Activated CD8-positive, alpha-beta memory T cell treated with anti-CD3 and anti-CD28 coated beads, Interleukin-2, amount 50 U/mL, for 1 hour (primary cell): ENCODE data around the gene COL15A1.

Source experiments
- DNase-seq: peaks from one replicate; pipeline ENCODE4 v3.0.0-alpha.2; 2020; ENCODE audit errors: extremely low read depth

The COL15A1 gene

DNA sequence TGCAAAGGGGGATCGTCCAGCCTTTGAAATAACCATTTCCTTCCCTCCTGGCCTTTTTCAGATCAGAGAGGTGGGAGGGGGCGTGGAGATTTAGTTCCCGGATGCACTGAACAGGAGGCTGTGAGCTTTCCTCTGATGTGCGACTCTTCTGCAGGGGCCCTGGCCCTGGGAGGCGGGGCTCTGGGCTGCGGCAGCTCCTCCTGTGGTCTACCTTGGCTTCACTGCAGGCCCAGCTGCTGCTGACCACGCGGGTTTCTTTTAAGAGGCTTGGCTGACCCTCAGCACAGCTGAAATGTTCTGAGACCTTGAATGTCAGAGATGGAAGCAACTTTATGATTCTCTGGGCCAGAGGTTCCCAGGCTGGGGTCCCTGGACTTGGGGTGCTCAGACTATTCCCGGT lies 27.0 kb upstream of the COL15A1 start:
- DNase-seq = no peak

- DNase-seq = no peak
These were observed 25.8 kb upstream of the COL15A1 start for GRCh38 chr9:98917746-98918487.

- no peak for DNase-seq
These were observed 22.0 kb upstream of the COL15A1 start for GRCh38 chr9:98921732-98922131.

GRCh38 chr9:98922721-98923435 lies 20.8 kb upstream of the COL15A1 start:
- no peak for DNase-seq

DNA sequence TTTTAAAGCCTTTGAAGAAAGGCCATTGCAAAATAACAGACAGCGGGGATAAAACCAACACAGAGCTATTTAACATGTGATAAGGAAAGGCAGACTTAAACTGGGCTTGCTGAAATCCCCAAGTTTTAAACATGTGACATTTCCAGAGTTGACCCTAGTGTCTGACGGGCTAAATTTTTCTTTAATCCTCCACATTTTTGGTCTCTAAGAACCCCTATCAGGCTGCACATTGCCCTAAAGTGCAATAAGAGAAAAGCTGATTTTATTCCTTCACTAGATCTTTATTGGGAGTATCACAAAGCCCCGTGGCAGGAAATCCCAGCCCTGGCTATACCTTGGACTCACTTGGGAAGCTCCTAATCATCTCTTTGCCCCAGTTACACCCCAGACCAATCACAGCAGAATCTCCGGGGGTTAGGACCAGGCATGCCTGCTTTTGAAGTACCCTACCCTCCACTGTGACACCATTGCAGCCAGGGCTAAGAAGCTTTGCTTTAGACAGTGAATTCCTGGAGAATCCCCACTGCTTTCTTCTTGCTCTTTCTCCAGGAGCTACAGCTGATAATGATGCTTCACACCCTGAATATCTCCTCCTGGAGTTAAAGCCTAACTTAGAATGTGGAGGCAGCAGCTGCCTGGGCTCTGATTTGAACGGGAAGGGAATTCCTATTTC lies 20.1 kb upstream of the COL15A1 start:
- DNase-seq = no peak

DNA sequence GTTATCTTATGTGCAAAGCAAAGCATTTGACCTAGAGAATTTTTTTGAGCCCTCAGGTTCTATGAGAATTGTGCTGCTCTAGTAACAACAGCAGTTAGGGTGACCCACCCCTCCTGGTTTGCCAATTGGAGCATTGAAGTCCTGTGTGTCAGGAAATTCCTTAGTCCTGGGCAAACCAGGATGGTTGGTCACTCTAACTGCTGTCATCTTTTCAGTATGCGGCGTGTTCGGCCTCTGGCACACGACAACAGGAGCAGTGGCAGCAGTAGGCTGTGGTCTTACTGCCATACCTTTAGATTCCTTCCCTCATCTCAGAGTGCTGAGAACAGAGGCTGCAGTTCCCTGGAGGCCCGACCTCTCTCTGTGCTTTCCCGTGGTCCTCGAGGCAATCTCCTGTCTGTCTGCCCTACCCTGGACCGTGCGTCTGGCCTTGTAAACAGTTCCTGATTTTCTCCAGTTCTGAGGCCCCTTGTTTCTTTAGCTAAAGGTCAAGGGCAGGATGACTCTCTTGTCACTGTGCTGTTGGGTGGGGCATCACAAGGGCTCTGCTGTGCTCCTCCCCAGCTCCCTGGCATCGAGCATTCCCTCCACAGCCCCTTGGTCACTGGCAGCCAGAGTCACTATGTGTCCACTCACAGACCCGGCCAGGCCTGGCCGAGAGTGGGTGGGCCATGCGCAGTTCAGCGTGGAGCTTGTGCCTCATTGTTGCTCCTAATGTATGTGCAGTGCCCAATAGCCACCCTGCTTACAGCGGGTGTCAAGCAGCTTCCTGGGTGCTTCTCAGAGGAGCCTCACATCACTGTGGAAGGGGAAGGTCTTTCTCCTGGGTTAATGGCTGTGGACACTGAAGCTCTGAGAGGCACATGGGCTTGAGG lies 18.5 kb upstream of the COL15A1 start:
- DNase-seq = no peak

DNA sequence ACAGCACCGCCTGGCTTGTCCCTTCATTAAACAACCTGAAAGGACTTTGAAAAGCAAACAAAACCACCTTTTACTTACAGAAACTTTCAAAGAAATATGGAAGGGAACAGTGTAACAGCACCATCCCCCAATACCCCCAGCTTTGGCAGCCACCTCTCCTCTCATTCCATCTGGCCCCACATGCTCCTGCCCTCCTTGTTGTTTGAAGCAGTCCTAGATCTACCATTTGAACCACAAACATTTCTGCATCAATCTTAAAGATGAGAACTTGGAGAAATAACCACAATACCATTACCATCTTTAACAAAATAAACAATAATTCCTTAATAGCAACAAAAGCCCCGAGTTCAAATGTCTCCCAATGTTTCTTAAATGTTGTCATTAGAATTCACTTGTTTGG lies 17.8 kb upstream of the COL15A1 start:
- DNase-seq = no peak

DNA sequence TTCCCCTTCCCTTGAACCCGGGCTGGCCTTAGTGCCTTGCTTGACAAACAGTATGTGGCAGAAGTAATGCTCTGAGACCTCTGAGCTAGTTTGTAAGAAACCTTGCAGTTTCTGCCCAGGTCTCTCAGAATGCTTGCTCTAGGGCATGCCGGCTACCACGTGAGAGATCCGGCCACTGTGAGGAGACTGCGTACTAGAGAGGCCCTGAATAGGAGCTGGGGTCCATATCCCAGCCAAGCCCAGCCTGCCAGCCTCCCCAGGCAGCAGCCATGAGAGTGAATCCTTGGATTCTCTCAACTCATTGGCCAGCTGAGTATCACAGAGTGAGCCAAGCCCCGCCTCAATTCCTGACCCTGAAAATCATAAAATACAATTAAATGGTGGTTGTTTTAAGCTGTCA lies 16.0 kb upstream of the COL15A1 start:
- DNase-seq = no peak

DNA sequence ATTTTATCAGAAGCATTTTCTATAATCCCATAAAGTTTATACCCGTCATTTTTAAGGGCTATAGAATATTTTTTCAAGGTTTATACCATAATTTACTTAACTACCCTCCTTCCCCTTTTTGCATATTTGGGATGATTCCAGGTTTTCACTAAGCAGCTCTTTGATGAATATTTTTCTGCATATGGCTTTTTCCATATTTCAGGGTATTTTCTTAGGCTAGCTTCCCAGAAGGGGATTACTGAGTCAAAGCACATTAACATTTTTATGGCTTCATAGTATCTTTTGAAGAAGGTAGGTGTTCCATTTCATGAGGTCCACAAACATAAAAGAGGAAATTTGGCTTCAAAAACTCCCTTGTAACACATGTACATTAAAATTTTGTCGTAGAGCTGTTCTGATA lies 14.6 kb upstream of the COL15A1 start:
- DNase-seq = no peak

GRCh38 chr9:98929895-98930341 lies 13.8 kb upstream of the COL15A1 start:
- DNase-seq = no peak

DNA sequence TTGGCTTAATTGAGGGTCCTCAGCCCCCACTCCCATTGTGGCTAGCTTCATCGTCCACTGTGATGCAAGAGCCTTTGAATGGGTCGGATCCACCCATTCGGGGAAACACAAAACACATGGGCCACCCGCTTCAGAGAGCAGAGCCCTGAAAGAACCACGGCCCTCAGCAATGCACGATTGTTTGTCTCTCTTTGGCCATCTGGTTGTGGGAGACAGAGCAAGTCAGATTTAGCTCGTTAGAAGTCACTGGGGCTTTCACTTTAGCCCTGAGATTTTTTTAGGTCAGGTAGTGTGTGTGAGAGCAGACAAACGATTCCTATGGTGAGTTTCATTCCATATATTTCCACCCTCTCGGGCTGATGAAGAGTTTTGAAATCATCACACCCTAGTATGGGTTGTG lies 12.9 kb upstream of the COL15A1 start:
- DNase-seq = no peak

GRCh38 chr9:98931600-98932389 lies 11.9 kb upstream of the COL15A1 start:
- DNase-seq = no peak

GRCh38 chr9:98933185-98933584 lies 10.5 kb upstream of the COL15A1 start:
- DNase-seq = no peak

DNA sequence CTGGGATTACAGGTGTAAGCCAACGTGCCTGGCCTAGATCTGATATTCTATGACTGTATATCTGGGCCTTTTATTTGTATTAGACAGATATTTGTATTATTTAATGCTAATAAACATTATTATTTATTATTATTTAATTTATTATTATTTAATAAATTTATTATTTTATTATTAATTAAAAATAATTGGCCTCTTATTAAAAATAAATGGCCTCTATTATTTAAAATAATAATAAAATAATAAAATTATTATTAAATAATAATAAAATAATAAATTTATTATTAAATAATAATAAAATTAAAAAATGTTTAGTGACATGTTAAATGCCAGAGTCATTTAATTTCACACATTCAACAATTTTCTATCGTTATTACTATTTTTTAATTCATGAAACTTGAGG lies 9.8 kb upstream of the COL15A1 start:
- no peak for DNase-seq

DNA sequence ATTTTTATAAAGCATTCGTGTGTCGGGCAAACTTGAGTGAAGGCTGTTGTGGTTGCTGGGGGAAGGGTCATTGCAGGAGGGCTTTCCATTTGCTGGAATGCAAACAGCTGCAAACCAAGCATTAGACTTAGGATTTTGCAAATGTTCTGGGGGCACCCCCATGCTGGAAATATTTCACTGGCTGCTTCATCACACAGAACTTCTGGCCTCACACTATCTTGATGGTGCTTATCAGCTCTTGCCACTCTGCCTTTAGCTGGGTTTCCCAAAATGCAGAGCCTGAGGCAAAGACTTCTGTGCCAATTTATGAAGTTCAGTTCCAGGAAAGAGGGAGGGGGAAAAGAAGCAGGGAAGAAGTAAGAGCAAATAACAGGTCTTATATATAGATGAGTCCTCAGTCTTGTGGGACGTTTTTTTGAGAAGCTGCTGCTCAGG lies 8.6 kb upstream of the COL15A1 start:
- DNase-seq = no peak

DNA sequence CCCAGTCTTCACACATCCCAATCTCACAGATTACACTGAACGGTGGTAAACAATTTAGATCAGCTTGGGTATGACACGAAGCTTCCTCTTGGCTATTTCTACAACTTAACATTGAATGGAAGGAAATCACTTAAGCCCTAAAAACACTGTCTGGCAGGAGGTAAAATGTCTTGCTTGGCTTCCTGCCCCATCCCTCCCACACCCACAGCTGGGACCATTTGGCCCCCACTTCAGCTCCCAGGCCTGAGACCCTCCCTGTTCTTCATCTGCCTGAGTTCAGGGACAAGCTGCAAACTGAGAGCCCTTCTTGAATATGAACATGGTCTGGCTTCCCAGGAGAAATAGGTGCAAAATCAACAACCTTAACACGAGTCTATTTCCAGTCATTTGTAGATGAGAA lies 3.4 kb upstream of the COL15A1 start:
- no peak for DNase-seq

DNA sequence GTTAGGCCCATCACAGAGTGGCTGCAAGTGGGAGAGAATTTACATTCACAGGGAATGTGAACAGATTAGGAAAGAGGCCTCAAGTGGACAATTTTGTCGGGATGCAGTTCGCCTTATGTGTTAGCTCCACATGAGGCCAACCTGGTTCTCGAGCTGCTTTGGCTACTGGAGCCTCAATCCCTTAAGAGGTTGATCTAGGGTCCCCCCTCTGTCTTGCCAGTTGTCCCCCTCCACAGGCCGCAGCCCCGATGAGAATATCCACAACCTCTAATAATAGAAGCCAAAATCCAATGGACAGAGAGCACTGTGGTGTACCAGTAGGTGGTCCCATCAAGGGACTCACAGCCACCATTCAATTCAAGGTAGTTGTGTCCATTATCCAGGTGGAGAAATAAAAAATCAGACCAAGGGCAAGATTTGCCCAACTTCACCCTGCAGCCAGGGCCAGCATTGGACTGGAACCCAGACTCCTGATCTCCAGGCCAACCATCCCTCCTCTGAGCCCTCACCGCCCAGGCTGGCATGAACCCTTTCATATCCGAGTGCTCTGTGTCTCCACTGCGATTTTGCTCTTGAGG lies 1.7 kb upstream of the COL15A1 start:
- no peak for DNase-seq

- DNase-seq = no peak
These were observed 613 bp upstream of the COL15A1 start for GRCh38 chr9:98942906-98943681.

DNA sequence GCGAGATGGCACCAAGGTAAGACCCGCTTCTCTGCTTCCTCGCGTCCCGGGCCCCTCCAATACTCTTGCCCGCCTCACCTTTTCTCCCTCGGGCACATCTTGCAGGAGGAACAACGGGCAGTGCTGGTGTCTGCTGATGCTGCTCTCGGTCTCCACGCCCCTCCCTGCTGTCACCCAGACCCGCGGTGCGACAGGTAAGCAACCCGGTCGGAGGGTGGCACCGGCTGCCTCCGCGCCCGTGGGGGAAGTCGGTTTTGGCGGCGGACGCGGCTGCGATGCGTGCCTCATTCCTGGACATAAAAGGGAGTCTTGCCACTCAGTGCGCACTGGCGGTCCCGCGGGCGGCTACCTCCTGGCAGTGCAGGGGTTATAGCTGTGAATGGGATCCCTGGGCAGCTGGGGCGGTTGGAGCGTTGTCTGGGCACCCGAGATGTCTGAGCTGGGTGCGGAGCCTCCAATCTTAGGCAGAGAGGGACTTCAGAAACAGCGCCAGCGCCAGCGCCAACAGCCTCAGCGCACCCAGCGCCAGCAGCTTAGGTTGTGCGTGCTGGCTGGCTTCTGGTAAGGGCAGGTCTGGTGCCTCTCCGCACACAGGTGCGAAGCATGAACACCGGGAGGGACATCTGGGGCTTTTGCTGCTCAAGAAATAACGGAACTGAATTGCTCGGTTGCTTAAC lies 488 bp downstream of the COL15A1 start:
- DNase-seq = no peak
